Keratinocyte (primary cell): Measurements from ENCODE around the gene EPRS1. TPM values are rescaled to one million over a fixed set of nuclear protein-coding genes. Genes with fewer than 3 reads are reported as not detected.
"Not testable (repeated sequence)": the region's sequence is repeated elsewhere in the genome, so short reads cannot be mapped to it uniquely, and the experiment has no call there.

Experiments used
- DNase-seq: peaks from one replicate; pipeline ENCODE4 v3.0.0-alpha.2; 2011; ENCODE audit warnings: low read depth, missing footprints, low spot score
- FAIRE-seq: peaks from 2 replicates; lab custom pipeline; 2011; peaks lifted over from hg19 to GRCh38; lab: Jason Lieb, UNC
- H2AFZ ChIP-seq: 2 replicates; pipeline ENCODE4 v1.6.0; 2012; ENCODE audit warnings: low read length, control low read depth, inconsistent platforms; ENCODE audit not compliant: control insufficient read depth
- H3K27ac ChIP-seq: 2 replicates; pipeline ENCODE4 v1.5.1; 2011; ENCODE audit warnings: low read length; ENCODE audit not compliant: control insufficient read depth, insufficient read depth
- H3K27me3 ChIP-seq: 3 replicates; pipeline ENCODE4 v1.6.0; 2011; ENCODE audit warnings: low read length; ENCODE audit not compliant: control insufficient read depth, insufficient read depth; ENCODE audit errors: extremely low read depth
- H3K36me3 ChIP-seq, 2 experiments: 2 replicates in 1 of 2; 3 replicates in 1 of 2; pipeline ENCODE4 v1.5.1; 2011; ENCODE audit warnings: low read length in 2 of 2, mild to moderate bottlenecking in 1 of 2; ENCODE audit not compliant: control insufficient read depth in 2 of 2, insufficient read depth in 2 of 2; ENCODE audit errors: extremely low read depth in 1 of 2
- H3K4me1 ChIP-seq: 3 replicates; pipeline ENCODE4 v1.5.1; 2011; ENCODE audit warnings: low read length; ENCODE audit not compliant: control insufficient read depth, insufficient read depth; ENCODE audit errors: extremely low read depth
- H3K4me2 ChIP-seq: 3 replicates; pipeline ENCODE4 v1.6.0; 2011; ENCODE audit warnings: low read depth, low read length; ENCODE audit not compliant: control insufficient read depth, insufficient read depth; ENCODE audit errors: extremely low read depth
- H3K4me3 ChIP-seq, 3 experiments: fragments of 200-600 bp in 1 of 3; sonication (generic) in 1 of 3; 2 replicates in 2 of 3; 3 replicates in 1 of 3; pipeline ENCODE4 v1.5.1; 2011 to 2016; ENCODE audit warnings: low read length in 3 of 3, mild to moderate bottlenecking in 3 of 3, control low read depth in 2 of 3, inconsistent platforms in 1 of 3, low read depth in 1 of 3, mixed read lengths in 1 of 3, mixed run types in 1 of 3, moderate library complexity in 1 of 3; ENCODE audit not compliant: control insufficient read depth in 2 of 3, insufficient read depth in 2 of 3; ENCODE audit errors: extremely low read depth in 1 of 3
- H3K79me2 ChIP-seq: 2 replicates; pipeline ENCODE4 v1.6.0; 2012; ENCODE audit warnings: low read length; ENCODE audit not compliant: control insufficient read depth, insufficient read depth
- H3K9ac ChIP-seq: 3 replicates; pipeline ENCODE4 v1.6.0; 2011; ENCODE audit warnings: low read length; ENCODE audit not compliant: control insufficient read depth, insufficient read depth; ENCODE audit errors: extremely low read depth
- H3K9me1 ChIP-seq: 3 replicates; pipeline ENCODE4 v1.6.0; 2011; ENCODE audit warnings: low read length; ENCODE audit not compliant: control insufficient read depth, insufficient read depth; ENCODE audit errors: extremely low read depth
- H3K9me3 ChIP-seq: 2 replicates; pipeline ENCODE4 v1.5.1; 2012; ENCODE audit warnings: low read depth, low read length; ENCODE audit not compliant: control insufficient read depth
- H4K20me1 ChIP-seq: 3 replicates; pipeline ENCODE4 v1.6.0; 2011; ENCODE audit warnings: low read length; ENCODE audit not compliant: control insufficient read depth, insufficient read depth; ENCODE audit errors: extremely low read depth
- EZH2 ChIP-seq: IDR thresholded peaks from one replicate; pipeline ENCODE4 v1.6.1; 2012; ENCODE audit warnings: inconsistent platforms, mild to moderate bottlenecking, low read length, moderate library complexity
- dilution Hi-C: fragments of 300-500 bp; cut with MboI; formaldehyde crosslinking; loops from one replicate; pipeline ENCODE4 v1.7.0; 2020; ENCODE audit warnings: low sequenced_read_pairs; ENCODE audit not compliant: extremely low pct_ligation_motif_present
- polyA plus RNA-seq, 5 experiments: library from polyadenylated mRNA; depleted of rRNA in 3 of 5; stranded (reverse) in 3 of 5; stranded (forward) in 1 of 5; unstranded in 1 of 5; fragments of >200 nt; gene quantifications; 1 replicate in 1 of 5; 2 replicates in 3 of 5; 3 replicates in 1 of 5; pipeline versions ENCODE4 v1.2.1 to v1.2.3, GENCODE V29; 2011 to 2012; ENCODE audit warnings: missing spikeins in 2 of 5, low read depth in 1 of 5, low replicate concordance in 1 of 5
- TF ChIP-seq, protein P1 (sequence below), 3 experiments: IDR thresholded peaks in 1 of 3; conservative IDR thresholded peaks in 1 of 3; optimal IDR thresholded peaks in 1 of 3; 2 replicates in 2 of 3; 3 replicates in 1 of 3; pipeline versions ENCODE3 to v1.5.1; 2011; ENCODE audit warnings: low read length in 3 of 3, mild to moderate bottlenecking in 3 of 3, moderate library complexity in 2 of 3, control low read depth in 1 of 3, inconsistent platforms in 1 of 3; ENCODE audit not compliant: insufficient read depth in 2 of 3; ENCODE audit errors: extremely low read depth in 1 of 3

The EPRS1 gene
- polyA plus RNA-seq, 1 donor (not counting 4 experiments of a cell fraction or from before 2014, with no cell fraction given), result 96.3 TPM

DNA sequence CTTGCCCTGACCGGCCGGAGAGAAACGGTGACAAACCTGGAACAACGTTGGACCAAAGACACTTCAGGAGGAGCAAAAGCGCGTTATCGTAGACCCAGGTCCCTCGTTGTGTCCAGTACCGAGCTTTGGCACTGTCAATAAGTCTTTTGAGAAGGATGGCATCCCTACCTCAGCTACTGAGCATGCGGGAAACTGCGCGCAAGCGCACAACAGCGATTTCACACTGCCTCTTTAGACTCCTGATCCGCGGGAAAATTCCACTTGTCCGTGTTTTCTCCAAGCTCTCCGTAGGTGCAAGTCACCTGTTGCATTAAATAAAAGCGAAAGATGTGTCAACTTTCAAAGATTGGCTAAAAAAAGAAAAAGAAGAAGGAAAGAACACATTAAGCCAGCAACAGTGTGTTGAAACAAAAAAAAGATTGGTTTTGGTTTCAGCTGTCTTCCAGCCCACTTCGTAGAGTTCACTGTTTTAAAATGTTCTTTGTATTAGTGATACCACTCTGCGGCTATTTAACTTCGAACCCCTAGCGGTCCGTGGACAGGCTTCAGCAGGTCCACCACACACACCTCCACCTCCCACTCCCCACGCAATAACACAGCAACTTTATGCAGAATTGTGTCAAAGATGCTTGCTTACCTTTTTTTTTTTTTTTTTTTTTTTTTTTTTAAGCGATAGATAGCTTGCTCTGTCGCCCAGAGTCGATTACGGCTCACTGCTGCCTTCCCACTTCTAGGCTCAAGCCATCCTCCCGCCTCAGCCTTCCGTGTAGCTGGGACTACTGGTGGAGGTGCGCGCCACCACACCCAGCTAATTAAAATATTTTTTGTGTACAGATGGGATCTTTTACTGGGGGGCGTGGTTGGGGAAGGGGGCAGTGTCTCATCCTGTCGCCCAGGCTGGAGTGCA, 43.6 kb upstream of the EPRS1 start, which contains the start of gene BPNT1:
TSS of gene BPNT1 (minus strand) at position 139 of the 907 bp plus-strand sequence. CDS start 9,942 bp downstream, outside the sequence.
- dilution Hi-C loops, result no loop called here
- FAIRE-seq (peak; percentile 92), DNase-seq (peak; percentile 86)
- Histone ChIP-seq H3K79me2 (peaks cover 17% of the 10 kb centered on the region), H2AFZ (peak within 1 kb of the TSS; percentile 92), H3K4me2 (peak within 1 kb of the TSS; percentile 96), H3K9me1 (no peaks in the 10 kb centered on the region), H3K27me3 (no peaks in the 10 kb centered on the region), H4K20me1 (no peaks in the 10 kb centered on the region), H3K36me3 (no peaks in the 10 kb centered on the region), H3K4me1 (peaks cover 5% of the 10 kb centered on the region), H3K9ac (peak within 1 kb of the TSS; percentile 76), H3K27ac (peak within 1 kb of the TSS; percentile 50), H3K9me3 (no peaks in the 10 kb centered on the region), H3K4me3 (peak within 1 kb of the TSS; percentile 59 to 91 (median 81))
- no peak for TF ChIP-seq EZH2
- TF ChIP-seq, protein P1, sequence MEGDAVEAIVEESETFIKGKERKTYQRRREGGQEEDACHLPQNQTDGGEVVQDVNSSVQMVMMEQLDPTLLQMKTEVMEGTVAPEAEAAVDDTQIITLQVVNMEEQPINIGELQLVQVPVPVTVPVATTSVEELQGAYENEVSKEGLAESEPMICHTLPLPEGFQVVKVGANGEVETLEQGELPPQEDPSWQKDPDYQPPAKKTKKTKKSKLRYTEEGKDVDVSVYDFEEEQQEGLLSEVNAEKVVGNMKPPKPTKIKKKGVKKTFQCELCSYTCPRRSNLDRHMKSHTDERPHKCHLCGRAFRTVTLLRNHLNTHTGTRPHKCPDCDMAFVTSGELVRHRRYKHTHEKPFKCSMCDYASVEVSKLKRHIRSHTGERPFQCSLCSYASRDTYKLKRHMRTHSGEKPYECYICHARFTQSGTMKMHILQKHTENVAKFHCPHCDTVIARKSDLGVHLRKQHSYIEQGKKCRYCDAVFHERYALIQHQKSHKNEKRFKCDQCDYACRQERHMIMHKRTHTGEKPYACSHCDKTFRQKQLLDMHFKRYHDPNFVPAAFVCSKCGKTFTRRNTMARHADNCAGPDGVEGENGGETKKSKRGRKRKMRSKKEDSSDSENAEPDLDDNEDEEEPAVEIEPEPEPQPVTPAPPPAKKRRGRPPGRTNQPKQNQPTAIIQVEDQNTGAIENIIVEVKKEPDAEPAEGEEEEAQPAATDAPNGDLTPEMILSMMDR (optimal IDR thresholded peaks at IDR 0.05 in 1 of 3, IDR thresholded peaks at IDR 0.05 in 1 of 3, conservative IDR thresholded peaks at IDR 0.05 in 1 of 3; ENCODE audit: extremely low read depth in 1 of 3, insufficient read depth in 2 of 3, low read length in 3 of 3), result peak in 1 of 3 experiments; percentile 9

DNA sequence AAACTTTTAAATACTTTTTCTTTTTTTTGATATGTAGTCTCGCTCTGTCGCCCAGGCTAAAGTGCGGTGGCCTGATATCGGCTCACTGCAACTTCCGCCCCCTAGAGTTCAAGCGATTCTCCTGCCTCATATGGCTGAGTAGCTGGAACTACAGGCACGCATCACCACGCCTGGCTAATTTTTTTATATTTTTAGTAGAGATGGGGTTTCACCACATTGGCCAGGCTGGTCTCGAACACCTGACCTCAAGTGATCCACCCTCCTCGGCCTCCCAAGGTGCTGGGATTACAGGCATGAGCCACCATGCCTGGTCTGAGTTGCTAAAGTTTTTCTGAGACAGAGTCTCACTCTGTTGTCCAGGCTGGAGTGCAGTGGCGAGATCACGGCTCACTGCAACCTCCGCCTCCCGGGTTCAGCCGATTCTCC, 40.0 kb upstream of the EPRS1 start:
- H3K9me1 ChIP-seq, dilution Hi-C loops, FAIRE-seq, H3K36me3 ChIP-seq, DNase-seq, H3K9me3 ChIP-seq, H4K20me1 ChIP-seq, H3K4me2 ChIP-seq, H3K79me2 ChIP-seq, H3K9ac ChIP-seq, H3K4me1 ChIP-seq, H3K27ac ChIP-seq, H2AFZ ChIP-seq, H3K27me3 ChIP-seq, H3K4me3 ChIP-seq: not testable (repeated sequence)
- TF ChIP-seq, protein P1 (optimal IDR thresholded peaks at IDR 0.05 in 1 of 3, IDR thresholded peaks at IDR 0.05 in 1 of 3, conservative IDR thresholded peaks at IDR 0.05 in 1 of 3; ENCODE audit: extremely low read depth in 1 of 3, insufficient read depth in 2 of 3, low read length in 3 of 3), result peak in 1 of 3 experiments; percentile 27
